Measurements from ENCODE around the gene SAMD4A.

DNA sequence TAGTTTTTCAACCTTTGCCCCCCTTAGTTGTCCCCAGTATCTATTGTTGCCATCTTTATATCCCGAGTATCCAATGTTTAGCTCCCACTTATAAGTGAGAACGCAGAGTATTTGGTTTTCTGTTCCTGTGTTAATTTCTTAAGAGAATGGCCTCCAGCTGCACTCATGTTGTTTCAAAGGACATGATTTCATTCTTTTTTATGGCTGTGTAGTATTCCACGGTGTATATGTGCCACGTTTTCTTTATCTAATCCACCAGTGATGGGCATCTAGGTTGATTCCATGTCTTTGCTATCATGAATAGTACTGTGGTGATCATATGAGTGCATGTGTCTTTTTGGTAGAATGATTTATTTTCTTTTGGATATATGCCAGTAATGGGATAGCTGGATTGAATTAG is 263.7 kb downstream of the SAMD4A start:
- TF ChIP-seq YY1 (IDR thresholded peaks at IDR 0.05; ENCODE audit: insufficient read depth, insufficient read length) (no peak), SUZ12 (IDR thresholded peaks at IDR 0.05; ENCODE audit: extremely low read depth, insufficient read depth, insufficient read length) (no peak), ZNF274 (IDR thresholded peaks at IDR 0.05; ENCODE audit: low read depth, low read length) (no peak)
